ENCODE measurements around the gene GRIK5. TPM values are rescaled to one million over a fixed set of nuclear protein-coding genes. Genes with fewer than 3 reads are reported as not detected.

The GRIK5 gene
- polyA plus RNA-seq, 1 donor (not counting 4 experiments of a cell fraction or from before 2014, with no cell fraction given) = 0.17 TPM

GRCh38 chr19:42062381-42062780 is 7.6 kb downstream of the GRIK5 start:
- Histone ChIP-seq H3K79me2 (ENCODE audit: control insufficient read depth, insufficient read depth, low read length) (no peaks in the 10 kb centered on the region), H3K4me2 (ENCODE audit: control insufficient read depth, extremely low read depth, insufficient read depth, low read depth, low read length) (no peak overlapping the region), H3K36me3 (ENCODE audit: control insufficient read depth in 2 of 2, extremely low read depth in 1 of 2, insufficient read depth in 2 of 2, low read length in 2 of 2) (no peaks in the 10 kb centered on the region), H2AFZ (ENCODE audit: control insufficient read depth, low read length) (no peak overlapping the region), H3K4me3 (ENCODE audit: control insufficient read depth in 2 of 3, extremely low read depth in 1 of 3, insufficient read depth in 2 of 3, low read depth in 1 of 3, low read length in 3 of 3) (no peak overlapping the region), H3K27me3 (ENCODE audit: control insufficient read depth, extremely low read depth, insufficient read depth, low read length) (peaks cover 10% of the 10 kb centered on the region), H3K9me1 (ENCODE audit: control insufficient read depth, extremely low read depth, insufficient read depth, low read length) (no peaks in the 10 kb centered on the region), H3K4me1 (ENCODE audit: control insufficient read depth, extremely low read depth, insufficient read depth, low read length) (no peaks in the 10 kb centered on the region), H3K27ac (ENCODE audit: control insufficient read depth, insufficient read depth, low read length) (no peak overlapping the region), H3K9ac (ENCODE audit: control insufficient read depth, extremely low read depth, insufficient read depth, low read length) (no peak overlapping the region), H3K9me3 (ENCODE audit: control insufficient read depth, low read depth, low read length) (no peaks in the 10 kb centered on the region), H4K20me1 (ENCODE audit: control insufficient read depth, extremely low read depth, insufficient read depth, low read length) (no peaks in the 10 kb centered on the region)
- dilution Hi-C loops (cut with MboI; ENCODE audit: extremely low pct_ligation_motif_present, low sequenced_read_pairs) = no loop called here
- TF ChIP-seq CTCF (optimal IDR thresholded peaks at IDR 0.05 in 1 of 3, IDR thresholded peaks at IDR 0.05 in 1 of 3, conservative IDR thresholded peaks at IDR 0.05 in 1 of 3; ENCODE audit: extremely low read depth in 1 of 3, insufficient read depth in 2 of 3, low read length in 3 of 3) = no peak
- no peak for TF ChIP-seq EZH2 (IDR thresholded peaks at IDR 0.05; ENCODE audit: low read length)
- FAIRE-seq = no peak
- DNase-seq (ENCODE audit: low read depth, low spot score) = no peak

GRCh38 chr19:42060117-42060516 is 9.9 kb downstream of the GRIK5 start:
- H3K9me1 ChIP-seq (ENCODE audit: control insufficient read depth, extremely low read depth, insufficient read depth, low read length) = no peaks in the 10 kb centered on the region
- TF ChIP-seq CTCF (optimal IDR thresholded peaks at IDR 0.05 in 1 of 3, IDR thresholded peaks at IDR 0.05 in 1 of 3, conservative IDR thresholded peaks at IDR 0.05 in 1 of 3; ENCODE audit: extremely low read depth in 1 of 3, insufficient read depth in 2 of 3, low read length in 3 of 3) (no peak), EZH2 (IDR thresholded peaks at IDR 0.05; ENCODE audit: low read length) (no peak)
- no peaks in the 10 kb centered on the region for H3K9me3 ChIP-seq (ENCODE audit: control insufficient read depth, low read depth, low read length)
- no peak overlapping the region for H3K4me2 ChIP-seq (ENCODE audit: control insufficient read depth, extremely low read depth, insufficient read depth, low read depth, low read length)
- no peak for FAIRE-seq
- no peak overlapping the region for H3K27ac ChIP-seq (ENCODE audit: control insufficient read depth, insufficient read depth, low read length)
- no peak overlapping the region for H3K4me3 ChIP-seq (ENCODE audit: control insufficient read depth in 2 of 3, extremely low read depth in 1 of 3, insufficient read depth in 2 of 3, low read depth in 1 of 3, low read length in 3 of 3)
- DNase-seq (ENCODE audit: low read depth, low spot score) = no peak
- no peaks in the 10 kb centered on the region for H3K27me3 ChIP-seq (ENCODE audit: control insufficient read depth, extremely low read depth, insufficient read depth, low read length)
- H3K79me2 ChIP-seq (ENCODE audit: control insufficient read depth, insufficient read depth, low read length) = no peaks in the 10 kb centered on the region
- H3K4me1 ChIP-seq (ENCODE audit: control insufficient read depth, extremely low read depth, insufficient read depth, low read length) = no peaks in the 10 kb centered on the region
- no peaks in the 10 kb centered on the region for H4K20me1 ChIP-seq (ENCODE audit: control insufficient read depth, extremely low read depth, insufficient read depth, low read length)
- H2AFZ ChIP-seq (ENCODE audit: control insufficient read depth, low read length) = no peak overlapping the region
- no peaks in the 10 kb centered on the region for H3K36me3 ChIP-seq (ENCODE audit: control insufficient read depth in 2 of 2, extremely low read depth in 1 of 2, insufficient read depth in 2 of 2, low read length in 2 of 2)
- H3K9ac ChIP-seq (ENCODE audit: control insufficient read depth, extremely low read depth, insufficient read depth, low read length) = no peak overlapping the region
- dilution Hi-C loops (cut with MboI; ENCODE audit: extremely low pct_ligation_motif_present, low sequenced_read_pairs) = no loop called here
